IMR-90 (cell line): Measurements from ENCODE around the gene TMEM9.

Experiments
- BHLHE40 ChIP-seq: fragments of 150-350 bp; IDR thresholded peaks from 2 replicates; pipeline ENCODE4 v1.6.1; 2016; ENCODE audit warnings: mild to moderate bottlenecking, low read depth, low read length
- CEBPB ChIP-seq: IDR thresholded peaks from 2 replicates; pipeline ENCODE4 v1.6.1; 2012; ENCODE audit warnings: low read depth, low read length, improper control_type of control experiment
- FOS ChIP-seq: fragments of 150-350 bp; IDR thresholded peaks from 2 replicates; pipeline ENCODE4 v1.6.1; 2016; ENCODE audit warnings: low read depth, low read length
- MXI1 ChIP-seq: IDR thresholded peaks from 2 replicates; pipeline ENCODE4 v1.6.1; 2012; ENCODE audit warnings: low read depth, mild to moderate bottlenecking, low read length, moderate library complexity, borderline replicate concordance
- POLR2A ChIP-seq: IDR thresholded peaks from 2 replicates; pipeline ENCODE4 v1.6.1; 2012; ENCODE audit warnings: mild to moderate bottlenecking, low read depth, low read length
- RAD21 ChIP-seq: IDR thresholded peaks from 2 replicates; pipeline ENCODE4 v1.6.1; 2012; ENCODE audit warnings: low read length, improper control_type of control experiment
- RFX5 ChIP-seq: IDR thresholded peaks from 2 replicates; pipeline ENCODE4 v1.8.0; 2012; ENCODE audit warnings: low read depth, mild to moderate bottlenecking, low read length, moderate library complexity
- SMC3 ChIP-seq: fragments of 150-350 bp; IDR thresholded peaks from 2 replicates; pipeline ENCODE4 v1.6.1; 2016; ENCODE audit warnings: low read depth, mild to moderate bottlenecking, antibody characterized with exemption, low read length, moderate library complexity
- TF ChIP-seq, protein P1 (sequence below): conservative IDR thresholded peaks from 2 replicates; pipeline ENCODE4 v1.5.1; 2012; ENCODE audit warnings: mild to moderate bottlenecking, low read depth, low read length, improper control_type of control experiment

DNA sequence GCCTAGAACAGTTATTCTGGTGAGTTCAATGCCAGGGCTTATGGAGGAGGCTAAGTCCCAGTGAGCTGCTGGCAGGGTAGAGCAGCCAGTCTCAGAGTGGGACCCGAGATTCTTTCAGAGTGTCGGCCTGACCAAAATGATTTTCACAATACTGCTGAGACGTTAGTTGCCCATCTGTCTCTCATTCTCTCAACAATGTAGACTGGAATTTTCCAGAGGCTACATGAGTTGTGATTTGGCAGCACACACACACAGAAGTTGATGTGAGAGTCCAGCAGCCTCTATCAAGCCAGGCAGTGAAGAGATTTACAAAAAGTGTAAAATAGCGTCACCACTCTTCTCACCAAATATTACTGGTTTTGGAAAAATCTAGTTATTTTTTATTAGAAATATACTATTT, 63.7 kb downstream of the TMEM9 start:
- no peak for TF ChIP-seq SMC3
- TF ChIP-seq, protein P1, sequence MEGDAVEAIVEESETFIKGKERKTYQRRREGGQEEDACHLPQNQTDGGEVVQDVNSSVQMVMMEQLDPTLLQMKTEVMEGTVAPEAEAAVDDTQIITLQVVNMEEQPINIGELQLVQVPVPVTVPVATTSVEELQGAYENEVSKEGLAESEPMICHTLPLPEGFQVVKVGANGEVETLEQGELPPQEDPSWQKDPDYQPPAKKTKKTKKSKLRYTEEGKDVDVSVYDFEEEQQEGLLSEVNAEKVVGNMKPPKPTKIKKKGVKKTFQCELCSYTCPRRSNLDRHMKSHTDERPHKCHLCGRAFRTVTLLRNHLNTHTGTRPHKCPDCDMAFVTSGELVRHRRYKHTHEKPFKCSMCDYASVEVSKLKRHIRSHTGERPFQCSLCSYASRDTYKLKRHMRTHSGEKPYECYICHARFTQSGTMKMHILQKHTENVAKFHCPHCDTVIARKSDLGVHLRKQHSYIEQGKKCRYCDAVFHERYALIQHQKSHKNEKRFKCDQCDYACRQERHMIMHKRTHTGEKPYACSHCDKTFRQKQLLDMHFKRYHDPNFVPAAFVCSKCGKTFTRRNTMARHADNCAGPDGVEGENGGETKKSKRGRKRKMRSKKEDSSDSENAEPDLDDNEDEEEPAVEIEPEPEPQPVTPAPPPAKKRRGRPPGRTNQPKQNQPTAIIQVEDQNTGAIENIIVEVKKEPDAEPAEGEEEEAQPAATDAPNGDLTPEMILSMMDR = no peak
- no peak for TF ChIP-seq POLR2A
- no peak for TF ChIP-seq RFX5
- no peak for TF ChIP-seq BHLHE40
- TF ChIP-seq MXI1 = no peak
- no peak for TF ChIP-seq RAD21
- no peak for TF ChIP-seq CEBPB
- no peak for TF ChIP-seq FOS
